Endodermal cell (in vitro differentiated cells): ENCODE data around the gene FTCD. TPM values are rescaled to one million over a fixed set of nuclear protein-coding genes. Genes with fewer than 3 reads are reported as not detected.
"Not testable (repeated sequence)": the region's sequence is repeated elsewhere in the genome, so short reads cannot be mapped to it uniquely, and the experiment has no call there.

Experiments
- DNase-seq: peaks from one replicate; pipeline ENCODE4 v3.0.0-alpha.2; 2017
- H3K27ac ChIP-seq: 2 replicates; pipeline ENCODE4 v1.5.1; 2013; ENCODE audit warnings: mild to moderate bottlenecking, low read depth, low read length, moderate library complexity
- H3K27me3 ChIP-seq: 2 replicates; pipeline ENCODE4 v1.6.1; 2013; ENCODE audit warnings: mild to moderate bottlenecking, low read length, moderate library complexity; ENCODE audit not compliant: insufficient read depth, control insufficient read depth, poor library complexity, severe bottlenecking
- H3K36me3 ChIP-seq: 2 replicates; pipeline ENCODE4 v1.7.0; 2013; ENCODE audit warnings: mild to moderate bottlenecking, low read length, moderate library complexity; ENCODE audit not compliant: control insufficient read depth, insufficient read depth
- H3K4me1 ChIP-seq: one replicate; pipeline ENCODE4 v1.7.0; 2013; ENCODE audit warnings: low read length; ENCODE audit not compliant: control insufficient read depth, insufficient read depth
- H3K4me3 ChIP-seq: 2 replicates; pipeline ENCODE4 v1.5.1; 2013; ENCODE audit warnings: mild to moderate bottlenecking, low read length, moderate library complexity
- H3K9ac ChIP-seq: 2 replicates; pipeline ENCODE4 v1.6.1; 2013; ENCODE audit warnings: mild to moderate bottlenecking, low read length, moderate library complexity; ENCODE audit not compliant: poor library complexity, severe bottlenecking; ENCODE audit errors: extremely low read depth
- H3K9me3 ChIP-seq: 2 replicates; pipeline ENCODE4 v1.6.1; 2013; ENCODE audit warnings: mild to moderate bottlenecking, low read length, moderate library complexity; ENCODE audit not compliant: control insufficient read depth
- H3K27ac Mint-ChIP-seq: 2 replicates; pipeline ENCODE4 v1.8.0; 2020; ENCODE audit warnings: mixed read lengths
- H3K27me3 Mint-ChIP-seq: 2 replicates; pipeline ENCODE4 v1.8.0; 2021; ENCODE audit warnings: mild to moderate bottlenecking, mixed read lengths; ENCODE audit not compliant: insufficient read depth
- H3K36me3 Mint-ChIP-seq: 2 replicates; pipeline ENCODE4 v1.8.0; 2020; ENCODE audit warnings: low read depth, mixed read lengths
- H3K4me1 Mint-ChIP-seq: 2 replicates; pipeline ENCODE4 v1.8.0; 2020; ENCODE audit warnings: mixed read lengths
- H3K4me3 Mint-ChIP-seq: 2 replicates; pipeline ENCODE4 v1.8.0; 2020; ENCODE audit warnings: mild to moderate bottlenecking, moderate library complexity, mixed read lengths
- H3K9me3 Mint-ChIP-seq: 2 replicates; pipeline ENCODE4 v1.8.0; 2020; ENCODE audit warnings: mild to moderate bottlenecking, mixed read lengths
- WGBS, 2 experiments: methylation state at CpG; one replicate each; pipeline versions ENCODE4 v1.1.5 to v1.1.7; 2013; ENCODE audit warnings: missing lambda C conversion rate in 2 of 2, mixed read lengths in 1 of 2; ENCODE audit not compliant: insufficient coverage in 1 of 2, insufficient read length in 1 of 2; 5-methylcytosine and 5-hydroxymethylcytosine counted together
- total RNA-seq, 2 donors: library from RNA; stranded (reverse); fragmentation: NEBNext Ultra II Directional in 1 of 2; extraction: Animal tissue kit (Norgen Biotek cat#: 25700) in 1 of 2; gene quantifications; 2 replicates in 1 of 2; 3 replicates in 1 of 2; pipeline ENCODE4 v1.2.1, GENCODE V29; 2021
- TF ChIP-seq, protein P1 (sequence below): fragments of 200-600 bp; sonication (generic); conservative IDR thresholded peaks from 2 replicates; pipeline ENCODE4 v1.5.0; 2021; ENCODE audit warnings: antibody characterized with exemption, mild to moderate bottlenecking

FTCD gene
- total RNA-seq, 2 donors from 2014 or later: 3.5 to 4.6 TPM

DNA sequence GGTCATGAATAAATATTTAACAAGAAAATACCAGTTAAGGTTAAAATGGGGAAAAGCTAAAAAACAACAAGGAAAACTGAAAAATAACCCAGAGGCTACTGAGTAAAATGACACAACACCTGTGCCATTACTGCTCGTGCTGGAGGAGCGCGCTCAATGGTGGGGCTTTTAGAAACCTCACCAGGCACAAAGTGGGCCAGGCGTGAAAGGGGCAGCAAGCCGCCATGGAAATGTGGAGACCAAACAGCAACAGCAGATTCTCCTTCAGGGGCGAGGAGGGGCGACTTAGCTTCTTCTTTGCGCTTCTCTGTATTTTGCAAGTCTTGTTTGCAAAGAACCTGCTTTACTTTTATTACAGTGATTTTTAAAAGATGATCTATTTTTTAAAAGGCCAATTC is 47.8 kb upstream of the FTCD start:
- no peaks in the 10 kb centered on the region for H3K27me3 Mint-ChIP-seq
- peaks cover 67% of the 10 kb centered on the region for H3K36me3 Mint-ChIP-seq
- H3K9ac ChIP-seq: no peak overlapping the region
- no peaks in the 10 kb centered on the region for H3K4me1 ChIP-seq
- H3K36me3 ChIP-seq: peaks cover 62% of the 10 kb centered on the region
- no peak overlapping the region for H3K4me3 Mint-ChIP-seq
- H3K27me3 ChIP-seq: no peaks in the 10 kb centered on the region
- peaks cover 3% of the 10 kb centered on the region for H3K9me3 Mint-ChIP-seq
- no peak overlapping the region for H3K27ac ChIP-seq
- peaks cover 4% of the 10 kb centered on the region for H3K9me3 ChIP-seq
- no peak for DNase-seq
- H3K4me1 Mint-ChIP-seq: no peaks in the 10 kb centered on the region
- 89 to 91% methylated on average over 7 to 8 of the region's 8 CpGs for WGBS, 2 experiments
- no peak overlapping the region for H3K4me3 ChIP-seq
- TF ChIP-seq, protein P1, sequence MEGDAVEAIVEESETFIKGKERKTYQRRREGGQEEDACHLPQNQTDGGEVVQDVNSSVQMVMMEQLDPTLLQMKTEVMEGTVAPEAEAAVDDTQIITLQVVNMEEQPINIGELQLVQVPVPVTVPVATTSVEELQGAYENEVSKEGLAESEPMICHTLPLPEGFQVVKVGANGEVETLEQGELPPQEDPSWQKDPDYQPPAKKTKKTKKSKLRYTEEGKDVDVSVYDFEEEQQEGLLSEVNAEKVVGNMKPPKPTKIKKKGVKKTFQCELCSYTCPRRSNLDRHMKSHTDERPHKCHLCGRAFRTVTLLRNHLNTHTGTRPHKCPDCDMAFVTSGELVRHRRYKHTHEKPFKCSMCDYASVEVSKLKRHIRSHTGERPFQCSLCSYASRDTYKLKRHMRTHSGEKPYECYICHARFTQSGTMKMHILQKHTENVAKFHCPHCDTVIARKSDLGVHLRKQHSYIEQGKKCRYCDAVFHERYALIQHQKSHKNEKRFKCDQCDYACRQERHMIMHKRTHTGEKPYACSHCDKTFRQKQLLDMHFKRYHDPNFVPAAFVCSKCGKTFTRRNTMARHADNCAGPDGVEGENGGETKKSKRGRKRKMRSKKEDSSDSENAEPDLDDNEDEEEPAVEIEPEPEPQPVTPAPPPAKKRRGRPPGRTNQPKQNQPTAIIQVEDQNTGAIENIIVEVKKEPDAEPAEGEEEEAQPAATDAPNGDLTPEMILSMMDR: no peak
- no peak overlapping the region for H3K27ac Mint-ChIP-seq

DNA sequence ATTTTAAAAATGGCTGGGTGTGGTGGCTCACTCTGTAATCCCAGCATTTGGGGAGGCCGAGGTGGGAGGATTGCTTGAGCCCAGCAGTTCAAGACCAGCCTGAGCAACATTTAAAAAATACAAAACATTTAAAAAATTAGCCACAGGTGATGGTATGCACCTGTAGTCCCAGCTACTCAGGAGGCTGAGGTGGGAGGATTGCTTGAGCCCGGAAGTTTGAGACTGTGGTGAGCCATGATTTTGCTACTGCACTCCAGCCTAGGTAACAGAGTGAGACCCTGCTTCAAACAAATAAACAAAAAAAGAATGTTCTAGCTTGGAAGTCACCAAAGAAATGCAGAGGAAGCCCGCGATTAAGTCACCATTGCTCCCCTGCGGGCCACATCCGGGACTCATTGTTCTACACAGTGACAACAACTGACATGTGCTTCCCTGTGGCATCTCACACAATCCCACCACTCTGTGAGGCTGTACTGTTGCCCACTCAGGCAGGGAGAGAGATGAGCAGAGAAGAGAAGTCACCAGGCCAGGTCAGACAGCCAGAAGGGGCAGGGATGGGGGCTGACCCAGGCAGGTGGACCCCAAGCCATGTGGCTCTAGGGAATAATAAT is 47.3 kb upstream of the FTCD start:
- H3K4me3 Mint-ChIP-seq: no peak overlapping the region
- Histone ChIP-seq H3K9ac (no peak overlapping the region), H3K4me1 (no peaks in the 10 kb centered on the region), H3K27me3 (no peaks in the 10 kb centered on the region), H3K4me3 (no peak overlapping the region), H3K9me3 (peaks cover 4% of the 10 kb centered on the region), H3K36me3 (peaks cover 62% of the 10 kb centered on the region), H3K27ac (no peak overlapping the region)
- no peak for DNase-seq
- H3K4me1 Mint-ChIP-seq: no peaks in the 10 kb centered on the region
- H3K9me3 Mint-ChIP-seq: peaks cover 3% of the 10 kb centered on the region
- peak overlapping the region; percentile 26 for H3K27ac Mint-ChIP-seq
- H3K36me3 Mint-ChIP-seq: peaks cover 69% of the 10 kb centered on the region
- WGBS, 2 experiments: 68 to 87% methylated on average over 4 to 6 of the region's 6 CpGs
- H3K27me3 Mint-ChIP-seq: no peaks in the 10 kb centered on the region
- TF ChIP-seq, protein P1: no peak

- H3K27me3 ChIP-seq, H3K27me3 Mint-ChIP-seq, DNase-seq, H3K9me3 ChIP-seq, H3K27ac Mint-ChIP-seq, H3K4me1 Mint-ChIP-seq, H3K27ac ChIP-seq, H3K4me3 ChIP-seq, H3K9ac ChIP-seq, H3K4me3 Mint-ChIP-seq, H3K9me3 Mint-ChIP-seq, H3K4me1 ChIP-seq: not testable (repeated sequence)
- peaks cover 62% of the 10 kb centered on the region for H3K36me3 ChIP-seq
- peaks cover 78% of the 10 kb centered on the region for H3K36me3 Mint-ChIP-seq
- WGBS, 2 experiments: 80 to 87% methylated on average over 1 of the region's 8 CpGs
Measured at GRCh38 chr21:46200877-46201803, 45.8 kb upstream of the FTCD start.
